ENCODE measurements around the gene TMCC2. TPM values are rescaled to one million over a fixed set of nuclear protein-coding genes. Genes with fewer than 3 reads are reported as not detected.

The TMCC2 gene
- total RNA-seq, 4 donors from 2014 or later, result 2.4 to 6.1 (median 5.3) TPM

- H3K4me1 ChIP-seq, result no peaks in the 10 kb centered on the region
- H3K36me3 ChIP-seq, result no peaks in the 10 kb centered on the region
- DNase-seq, result peak; percentile 90 to 91
- TF ChIP-seq CTCF (IDR thresholded peaks at IDR 0.05), result peak; percentile 95 to 99 (median 98)
- no peak for TF ChIP-seq POLR2A (IDR thresholded peaks at IDR 0.05)
- no peak overlapping the region for H3K27ac ChIP-seq
- intact Hi-C loops (cut with DNase I; ENCODE audit: low total_unique reads), result no loop called here
- H3K4me3 ChIP-seq, result no peak overlapping the region
- H3K9me3 ChIP-seq, result no peaks in the 10 kb centered on the region
- no peaks in the 10 kb centered on the region for H3K27me3 ChIP-seq
Measured at GRCh38 chr1:205255941-205256780, 28.4 kb downstream of the TMCC2 start.

- H3K4me1 ChIP-seq, result no peaks in the 10 kb centered on the region
- no peak overlapping the region for H3K4me3 ChIP-seq
- H3K27ac ChIP-seq, result no peak overlapping the region
- H3K9me3 ChIP-seq, result no peaks in the 10 kb centered on the region
- intact Hi-C loops (cut with DNase I; ENCODE audit: low total_unique reads), result no loop called here
- H3K36me3 ChIP-seq, result no peaks in the 10 kb centered on the region
- DNase-seq, result no peak
- H3K27me3 ChIP-seq, result no peaks in the 10 kb centered on the region
- TF ChIP-seq POLR2A (IDR thresholded peaks at IDR 0.05) (no peak), CTCF (IDR thresholded peaks at IDR 0.05) (no peak)
Measured at GRCh38 chr1:205256951-205257625, 29.3 kb downstream of the TMCC2 start.

- no peaks in the 10 kb centered on the region for H3K9me3 ChIP-seq
- no peak overlapping the region for H3K4me3 ChIP-seq
- TF ChIP-seq POLR2A (IDR thresholded peaks at IDR 0.05) (no peak), CTCF (IDR thresholded peaks at IDR 0.05) (no peak)
- H3K27me3 ChIP-seq, result no peaks in the 10 kb centered on the region
- H3K27ac ChIP-seq, result no peak overlapping the region
- H3K36me3 ChIP-seq, result no peaks in the 10 kb centered on the region
- no peak for DNase-seq
- H3K4me1 ChIP-seq, result no peaks in the 10 kb centered on the region
- intact Hi-C loops (cut with DNase I; ENCODE audit: low total_unique reads), result no loop called here
Measured at GRCh38 chr1:205257735-205258134, 30.0 kb downstream of the TMCC2 start.

GRCh38 chr1:205258261-205258691 is 30.5 kb downstream of the TMCC2 start:
- no peaks in the 10 kb centered on the region for H3K27me3 ChIP-seq
- no peak for DNase-seq
- no peak overlapping the region for H3K4me3 ChIP-seq
- H3K4me1 ChIP-seq, result no peaks in the 10 kb centered on the region
- intact Hi-C loops (cut with DNase I; ENCODE audit: low total_unique reads), result no loop called here
- no peaks in the 10 kb centered on the region for H3K9me3 ChIP-seq
- no peak overlapping the region for H3K27ac ChIP-seq
- no peaks in the 10 kb centered on the region for H3K36me3 ChIP-seq
- TF ChIP-seq POLR2A (IDR thresholded peaks at IDR 0.05), result no peak
- TF ChIP-seq CTCF (IDR thresholded peaks at IDR 0.05), result no peak

GRCh38 chr1:205258719-205259118 is 31.0 kb downstream of the TMCC2 start:
- TF ChIP-seq CTCF (IDR thresholded peaks at IDR 0.05), result no peak
- TF ChIP-seq POLR2A (IDR thresholded peaks at IDR 0.05), result no peak
- intact Hi-C loops (cut with DNase I; ENCODE audit: low total_unique reads), result no loop called here
- no peaks in the 10 kb centered on the region for H3K4me1 ChIP-seq
- no peak for DNase-seq
- no peak overlapping the region for H3K4me3 ChIP-seq
- no peaks in the 10 kb centered on the region for H3K36me3 ChIP-seq
- H3K27me3 ChIP-seq, result no peaks in the 10 kb centered on the region
- no peak overlapping the region for H3K27ac ChIP-seq
- H3K9me3 ChIP-seq, result no peaks in the 10 kb centered on the region

Data from uterus (tissue), 4 donors.